D721Med (cell line): ENCODE results near the gene FRMD1.

Experiments
- DNase-seq: peaks from one replicate; pipeline ENCODE4 v3.0.0; 2011; ENCODE audit warnings: low spot score; ENCODE audit not compliant: insufficient read length
- FAIRE-seq: peaks from 2 replicates; lab custom pipeline; 2011; peaks lifted over from hg19 to GRCh38; lab: Jason Lieb, UNC
- TF ChIP-seq, protein P1 (sequence below): IDR thresholded peaks from 2 replicates; pipeline ENCODE4 v1.5.1; 2012; ENCODE audit warnings: mild to moderate bottlenecking, control low read depth; ENCODE audit not compliant: insufficient read depth; ENCODE audit errors: missing control alignments

The FRMD1 gene

DNA sequence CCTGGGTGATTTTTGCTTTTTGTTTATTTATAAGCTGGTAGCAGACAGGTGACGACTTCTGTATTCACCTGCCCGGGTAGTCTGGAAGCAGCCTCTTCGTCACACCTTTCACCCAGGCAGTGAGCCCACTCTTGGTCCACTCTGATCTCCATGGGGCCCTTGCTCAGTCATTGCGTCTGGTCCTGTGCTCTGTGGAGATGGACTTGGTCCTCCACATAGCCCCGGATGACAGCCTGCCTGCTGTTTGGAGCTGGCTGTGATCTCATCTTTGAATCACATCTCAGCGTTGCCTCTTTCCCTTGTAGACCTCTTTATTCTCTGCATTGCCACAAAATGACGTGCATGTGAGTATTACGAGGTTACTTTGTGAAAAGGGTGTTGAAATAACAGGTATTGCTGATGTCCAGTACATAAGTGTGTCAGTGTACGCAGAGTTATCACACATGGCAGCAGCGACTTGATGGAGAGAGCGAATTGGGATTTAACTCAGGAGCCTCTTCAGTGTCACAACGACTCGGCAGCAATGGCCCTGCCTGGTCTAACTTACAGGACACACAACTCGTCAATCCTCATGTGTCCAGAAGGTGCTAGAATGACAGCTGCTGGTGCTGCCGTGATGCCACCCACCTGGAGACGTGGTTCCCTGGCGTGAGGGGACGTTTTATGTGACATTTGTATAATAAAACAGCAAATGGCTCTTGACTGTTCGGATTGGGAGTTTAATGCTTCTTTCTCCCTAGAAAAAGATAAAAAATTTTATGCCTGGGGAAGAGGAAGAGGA, 24.2 kb upstream of the FRMD1 start:
- FAIRE-seq (no peak), DNase-seq (no peak)
- TF ChIP-seq, protein P1, sequence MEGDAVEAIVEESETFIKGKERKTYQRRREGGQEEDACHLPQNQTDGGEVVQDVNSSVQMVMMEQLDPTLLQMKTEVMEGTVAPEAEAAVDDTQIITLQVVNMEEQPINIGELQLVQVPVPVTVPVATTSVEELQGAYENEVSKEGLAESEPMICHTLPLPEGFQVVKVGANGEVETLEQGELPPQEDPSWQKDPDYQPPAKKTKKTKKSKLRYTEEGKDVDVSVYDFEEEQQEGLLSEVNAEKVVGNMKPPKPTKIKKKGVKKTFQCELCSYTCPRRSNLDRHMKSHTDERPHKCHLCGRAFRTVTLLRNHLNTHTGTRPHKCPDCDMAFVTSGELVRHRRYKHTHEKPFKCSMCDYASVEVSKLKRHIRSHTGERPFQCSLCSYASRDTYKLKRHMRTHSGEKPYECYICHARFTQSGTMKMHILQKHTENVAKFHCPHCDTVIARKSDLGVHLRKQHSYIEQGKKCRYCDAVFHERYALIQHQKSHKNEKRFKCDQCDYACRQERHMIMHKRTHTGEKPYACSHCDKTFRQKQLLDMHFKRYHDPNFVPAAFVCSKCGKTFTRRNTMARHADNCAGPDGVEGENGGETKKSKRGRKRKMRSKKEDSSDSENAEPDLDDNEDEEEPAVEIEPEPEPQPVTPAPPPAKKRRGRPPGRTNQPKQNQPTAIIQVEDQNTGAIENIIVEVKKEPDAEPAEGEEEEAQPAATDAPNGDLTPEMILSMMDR = no peak

DNA sequence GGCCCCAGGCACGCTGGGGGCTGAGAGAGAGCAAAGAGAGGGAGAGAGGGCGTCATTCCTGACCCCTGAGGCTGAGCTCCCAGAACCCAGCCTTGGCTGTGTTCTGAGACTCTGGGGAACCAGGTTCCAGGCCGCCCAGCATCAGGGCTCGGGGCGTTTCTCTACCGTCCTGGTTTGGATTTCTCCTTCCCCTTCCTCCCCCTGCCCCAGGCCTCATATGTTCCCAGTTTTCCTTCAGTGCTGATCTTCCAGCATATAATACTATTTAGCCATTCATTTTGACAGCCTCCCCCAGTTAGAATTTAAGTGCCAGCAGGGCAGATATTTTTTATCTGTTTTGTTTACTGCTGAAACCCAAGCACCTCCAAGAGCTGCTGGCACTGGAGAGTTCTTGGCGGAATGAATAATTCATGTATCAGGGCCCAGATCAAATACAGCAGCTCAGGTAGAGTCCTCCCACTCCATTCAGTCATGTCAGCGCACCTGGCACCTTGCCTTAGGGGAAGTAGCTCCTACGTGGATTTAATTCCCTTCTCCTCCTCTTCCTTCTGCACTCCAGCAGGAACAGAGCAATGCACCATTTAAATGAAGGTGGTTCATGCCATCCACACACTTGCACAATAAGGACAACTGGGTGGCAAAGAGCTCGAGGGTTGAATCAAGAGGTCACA, 23.4 kb upstream of the FRMD1 start:
- DNase-seq = no peak
- TF ChIP-seq, protein P1 = no peak
- FAIRE-seq = no peak

DNA sequence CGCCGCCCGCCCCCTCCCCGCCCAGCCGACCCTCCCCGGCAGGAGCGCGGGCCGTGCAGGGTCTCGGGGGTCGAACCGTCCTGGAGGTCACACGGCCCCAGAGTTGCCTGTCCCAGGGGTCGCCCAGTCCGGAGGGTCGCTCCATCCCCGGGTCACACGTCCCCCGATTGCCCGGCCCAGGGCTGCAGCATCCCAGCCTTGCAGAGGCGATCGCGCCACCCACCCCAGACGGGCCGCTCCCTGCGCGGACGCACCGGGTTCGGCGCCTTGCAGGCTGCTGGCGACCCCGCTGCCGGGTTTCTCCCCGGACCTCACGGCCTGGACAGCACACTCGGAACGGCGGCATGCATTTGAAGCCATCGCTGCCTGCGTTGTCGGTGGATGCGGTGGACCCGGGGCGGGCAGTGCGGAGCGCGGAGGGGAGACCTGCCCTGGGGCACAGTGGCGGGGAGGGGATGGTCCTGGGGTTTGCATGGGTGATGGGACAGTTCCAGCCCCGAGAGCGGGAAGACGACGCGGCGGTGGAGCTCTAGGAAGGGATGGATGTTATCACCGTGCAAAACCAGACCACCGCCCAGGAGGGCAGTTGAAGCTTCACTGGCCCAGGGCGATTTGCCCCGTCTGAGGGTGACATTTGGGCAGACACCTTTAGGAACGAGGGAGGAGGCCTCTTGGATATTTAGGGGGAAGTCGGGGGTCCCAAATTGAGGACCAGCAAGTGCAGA, 22.7 kb upstream of the FRMD1 start:
- FAIRE-seq = no peak
- TF ChIP-seq, protein P1 = no peak
- DNase-seq = no peak

DNA sequence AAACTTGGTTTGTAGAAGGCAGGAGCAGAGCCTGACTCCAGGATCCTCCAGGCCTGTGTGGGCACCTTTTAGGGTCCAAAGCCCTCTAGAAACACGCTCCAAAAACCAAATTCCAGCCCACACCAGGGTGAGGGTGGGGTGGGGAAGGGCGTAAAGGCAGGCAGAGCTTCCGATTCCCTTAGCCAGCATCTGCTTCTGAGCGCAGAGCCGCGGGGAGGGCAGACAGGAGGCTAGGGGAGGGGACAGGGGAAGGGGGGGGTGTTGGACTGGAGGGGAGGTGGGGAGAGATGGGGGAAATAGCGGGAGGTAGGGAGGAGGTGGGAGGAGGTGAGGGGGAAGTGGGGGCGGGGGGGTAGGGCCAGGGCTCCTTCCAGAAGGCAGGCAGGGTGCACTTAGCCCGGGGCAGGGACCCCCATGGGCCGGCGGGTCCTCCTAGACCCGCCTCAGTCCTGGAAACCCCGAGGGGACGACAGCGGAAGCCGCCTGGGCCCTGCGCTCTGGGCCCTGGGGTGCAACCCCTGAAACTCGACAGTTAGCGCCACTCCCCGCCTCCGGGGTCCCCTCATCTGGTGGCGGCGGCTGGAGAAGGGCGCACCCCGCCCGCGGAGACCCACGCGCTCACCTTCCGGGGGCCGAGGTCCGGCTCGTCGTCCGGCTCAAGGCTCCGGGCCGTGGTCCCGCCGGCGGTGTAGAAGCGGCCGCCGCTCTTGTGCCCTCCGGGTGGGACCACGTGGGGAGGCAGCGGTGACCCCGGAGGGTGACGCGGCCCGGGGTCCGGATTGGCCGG, 22.0 kb upstream of the FRMD1 start:
- TF ChIP-seq, protein P1 = no peak
- FAIRE-seq (no peak), DNase-seq (no peak)

DNA sequence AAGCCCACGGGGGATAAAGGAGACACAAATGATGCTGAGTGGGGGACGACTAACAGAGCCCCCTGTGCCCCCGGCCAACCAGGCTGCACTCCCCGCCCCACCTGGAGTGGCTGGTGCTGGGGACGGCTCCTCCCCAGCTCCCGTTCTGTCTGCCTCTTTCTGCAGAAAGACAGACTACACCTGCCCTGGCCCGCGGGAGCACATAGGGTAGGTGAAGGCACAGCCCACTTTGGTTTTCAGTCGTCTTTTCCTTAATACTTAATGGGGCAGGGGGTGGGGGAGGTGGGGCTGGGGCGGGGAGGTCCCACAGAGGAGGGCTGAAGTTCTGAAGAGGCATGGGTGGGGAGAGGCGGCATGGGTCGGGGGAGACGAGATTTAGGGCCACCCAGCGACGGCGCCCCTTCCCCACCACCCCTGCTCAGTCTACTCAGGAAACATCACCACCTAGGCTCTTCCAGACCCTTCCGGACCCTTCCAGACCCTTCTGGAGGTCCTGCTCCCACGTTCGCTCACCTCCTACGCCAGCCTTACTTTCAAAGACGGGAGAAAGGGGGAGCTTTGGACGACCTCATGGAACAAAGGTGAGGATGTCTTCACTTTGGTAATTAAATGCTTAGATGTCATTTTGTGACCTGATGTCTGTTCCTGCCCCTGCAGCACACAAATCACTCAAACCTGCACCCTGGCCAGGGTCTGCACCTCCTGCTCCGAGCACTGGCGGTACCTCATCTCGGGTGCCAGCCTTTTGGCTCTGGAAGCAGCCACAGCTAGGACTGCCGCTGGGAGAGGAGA, 21.2 kb upstream of the FRMD1 start:
- TF ChIP-seq, protein P1 = no peak
- FAIRE-seq (no peak), DNase-seq (no peak)
